C4-2B (cell line): Measurements from ENCODE around the gene SIX1.

Source experiments
- ZFX ChIP-seq: fragments of 450-650 bp; IDR thresholded peaks from 2 replicates; pipeline ENCODE4 v1.6.1; 2017
- TF ChIP-seq, protein P1 (sequence below): fragments of 450-650 bp; conservative IDR thresholded peaks from 2 replicates; pipeline ENCODE4 v1.5.1; 2017; ENCODE audit warnings: mild to moderate bottlenecking

- TF ChIP-seq, protein P1, sequence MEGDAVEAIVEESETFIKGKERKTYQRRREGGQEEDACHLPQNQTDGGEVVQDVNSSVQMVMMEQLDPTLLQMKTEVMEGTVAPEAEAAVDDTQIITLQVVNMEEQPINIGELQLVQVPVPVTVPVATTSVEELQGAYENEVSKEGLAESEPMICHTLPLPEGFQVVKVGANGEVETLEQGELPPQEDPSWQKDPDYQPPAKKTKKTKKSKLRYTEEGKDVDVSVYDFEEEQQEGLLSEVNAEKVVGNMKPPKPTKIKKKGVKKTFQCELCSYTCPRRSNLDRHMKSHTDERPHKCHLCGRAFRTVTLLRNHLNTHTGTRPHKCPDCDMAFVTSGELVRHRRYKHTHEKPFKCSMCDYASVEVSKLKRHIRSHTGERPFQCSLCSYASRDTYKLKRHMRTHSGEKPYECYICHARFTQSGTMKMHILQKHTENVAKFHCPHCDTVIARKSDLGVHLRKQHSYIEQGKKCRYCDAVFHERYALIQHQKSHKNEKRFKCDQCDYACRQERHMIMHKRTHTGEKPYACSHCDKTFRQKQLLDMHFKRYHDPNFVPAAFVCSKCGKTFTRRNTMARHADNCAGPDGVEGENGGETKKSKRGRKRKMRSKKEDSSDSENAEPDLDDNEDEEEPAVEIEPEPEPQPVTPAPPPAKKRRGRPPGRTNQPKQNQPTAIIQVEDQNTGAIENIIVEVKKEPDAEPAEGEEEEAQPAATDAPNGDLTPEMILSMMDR: no peak
- TF ChIP-seq ZFX: no peak
These were observed 3.7 kb upstream of the SIX1 start for GRCh38 chr14:60652674-60653651.
